Omental fat pad (tissue), 4 donors: ENCODE measurements around the gene ACOX1. TPM values are rescaled to one million over a fixed set of nuclear protein-coding genes. Genes with fewer than 3 reads are reported as not detected.

Experiments used
- ATAC-seq: fragments of 150-250 bp; one replicate; pipeline ENCODE4 v1.9.1; 2016; ENCODE audit warnings: mild to moderate bottlenecking, moderate library complexity; ENCODE audit not compliant: low FRiP score
- DNase-seq: peaks from one replicate; pipeline ENCODE4 v3.0.0-alpha.2; 2019; ENCODE audit warnings: low spot score
- total RNA-seq, 4 donors: library from RNA; depleted of rRNA; stranded (reverse); fragments of >200 nt; gene quantifications; one replicate each; pipeline ENCODE4 v1.1.0, GENCODE V29; 2016
- TF ChIP-seq, protein P1 (sequence below), 3 donors: fragments of 450-650 bp; IDR thresholded peaks; one replicate each; pipeline ENCODE4 v1.5.1; 2016 to 2017; ENCODE audit warnings: antibody characterized with exemption in 3 of 3, mild to moderate bottlenecking in 3 of 3, moderate library complexity in 2 of 3

ACOX1 gene
- total RNA-seq, 4 donors from 2014 or later, result 63.7 to 176 (median 123) TPM

- ATAC-seq, result no peak
- TF ChIP-seq, protein P1, sequence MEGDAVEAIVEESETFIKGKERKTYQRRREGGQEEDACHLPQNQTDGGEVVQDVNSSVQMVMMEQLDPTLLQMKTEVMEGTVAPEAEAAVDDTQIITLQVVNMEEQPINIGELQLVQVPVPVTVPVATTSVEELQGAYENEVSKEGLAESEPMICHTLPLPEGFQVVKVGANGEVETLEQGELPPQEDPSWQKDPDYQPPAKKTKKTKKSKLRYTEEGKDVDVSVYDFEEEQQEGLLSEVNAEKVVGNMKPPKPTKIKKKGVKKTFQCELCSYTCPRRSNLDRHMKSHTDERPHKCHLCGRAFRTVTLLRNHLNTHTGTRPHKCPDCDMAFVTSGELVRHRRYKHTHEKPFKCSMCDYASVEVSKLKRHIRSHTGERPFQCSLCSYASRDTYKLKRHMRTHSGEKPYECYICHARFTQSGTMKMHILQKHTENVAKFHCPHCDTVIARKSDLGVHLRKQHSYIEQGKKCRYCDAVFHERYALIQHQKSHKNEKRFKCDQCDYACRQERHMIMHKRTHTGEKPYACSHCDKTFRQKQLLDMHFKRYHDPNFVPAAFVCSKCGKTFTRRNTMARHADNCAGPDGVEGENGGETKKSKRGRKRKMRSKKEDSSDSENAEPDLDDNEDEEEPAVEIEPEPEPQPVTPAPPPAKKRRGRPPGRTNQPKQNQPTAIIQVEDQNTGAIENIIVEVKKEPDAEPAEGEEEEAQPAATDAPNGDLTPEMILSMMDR (IDR thresholded peaks at IDR 0.05), result no peak
- DNase-seq, result no peak
These were observed 61.6 kb downstream of the ACOX1 start for GRCh38 chr17:75917141-75917916.

GRCh38 chr17:75915268-75915667, 63.7 kb downstream of the ACOX1 start:
- no peak for DNase-seq
- TF ChIP-seq, protein P1 (IDR thresholded peaks at IDR 0.05), result no peak
- ATAC-seq, result no peak

- DNase-seq (no peak), ATAC-seq (no peak)
- TF ChIP-seq, protein P1 (IDR thresholded peaks at IDR 0.05), result no peak
These were observed 64.2 kb downstream of the ACOX1 start for GRCh38 chr17:75914643-75915267.

DNA sequence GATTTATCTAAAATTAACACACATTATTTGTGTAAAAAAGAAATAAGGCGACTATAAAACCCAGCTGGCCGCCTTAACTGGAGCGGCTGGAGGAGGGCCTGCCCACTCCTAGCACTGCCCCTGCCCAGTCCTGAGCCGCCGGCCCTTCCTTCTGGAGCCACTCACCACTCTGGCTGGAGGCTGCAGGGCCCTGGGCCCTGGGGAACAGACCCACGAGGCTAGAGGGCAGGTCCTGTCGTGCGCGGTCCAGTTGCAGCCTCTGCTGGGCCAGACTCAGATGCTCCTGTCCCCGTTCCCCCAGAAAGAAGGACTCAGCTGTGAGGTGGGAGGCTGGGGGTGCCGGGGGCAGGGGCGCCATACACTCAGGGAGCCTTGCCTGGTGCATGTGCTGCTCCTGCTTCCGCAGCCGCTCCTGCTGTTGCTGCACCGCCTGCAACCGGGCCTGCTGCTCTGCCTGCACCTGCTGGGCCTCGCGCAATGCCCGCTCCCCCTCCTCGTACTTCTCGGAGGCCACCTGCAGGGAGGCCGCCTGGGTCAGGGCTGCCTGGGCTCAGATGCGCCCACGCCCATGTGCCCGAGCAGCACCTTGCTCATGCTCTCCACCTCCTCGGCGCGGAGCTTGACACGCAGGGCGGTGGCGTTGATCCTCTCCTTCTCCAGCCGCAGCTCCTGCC, 65.3 kb downstream of the ACOX1 start:
- DNase-seq (no peak), ATAC-seq (no peak)
- TF ChIP-seq, protein P1 (IDR thresholded peaks at IDR 0.05), result no peak

DNA sequence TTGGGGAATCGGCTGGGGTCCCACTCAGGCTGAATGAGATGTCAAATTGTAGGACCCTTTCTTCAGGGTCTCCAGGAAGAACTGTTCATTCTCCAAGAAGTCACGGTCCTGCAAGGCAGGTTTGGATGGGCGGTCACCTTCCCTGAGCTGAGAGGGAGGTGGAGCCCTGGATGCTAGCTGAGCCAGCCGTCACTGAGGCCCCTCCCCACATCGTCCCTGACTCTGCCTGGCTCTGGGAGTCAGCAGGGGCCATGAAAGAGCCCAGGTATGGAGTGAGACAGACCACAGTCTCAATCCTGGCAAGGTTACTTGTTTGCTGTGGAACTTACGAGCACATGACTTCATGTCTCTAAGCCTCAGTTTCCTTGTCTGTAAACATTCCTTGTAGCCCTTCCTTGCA, 68.3 kb downstream of the ACOX1 start:
- DNase-seq, result no peak
- peak; percentile 49 for ATAC-seq

DNA sequence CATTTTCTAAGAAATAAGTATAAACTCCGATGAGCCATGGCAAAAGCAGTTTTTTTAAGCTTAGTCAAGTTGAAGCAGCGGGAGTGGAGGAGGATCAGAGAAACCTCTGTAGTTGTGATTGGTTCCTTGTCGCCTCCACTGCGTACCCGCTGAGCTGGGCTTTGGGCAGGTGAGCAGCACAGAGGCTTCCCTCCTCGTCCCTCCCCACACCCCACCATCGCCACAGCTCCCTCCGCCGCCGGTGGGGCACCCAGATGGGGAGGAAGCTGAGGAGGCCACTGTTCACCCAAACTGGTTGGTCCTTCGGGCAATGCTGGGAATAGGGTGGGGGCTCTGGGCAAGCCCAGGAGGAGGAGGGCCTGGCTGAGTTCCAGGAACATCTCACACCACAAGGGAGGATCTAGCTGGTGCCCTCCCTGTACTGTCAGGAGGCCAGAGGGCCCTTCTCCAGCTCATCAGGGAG, 69.1 kb downstream of the ACOX1 start:
- TF ChIP-seq, protein P1 (IDR thresholded peaks at IDR 0.05), result no peak
- peak; percentile 53 for DNase-seq
- ATAC-seq, result peak; percentile 90

More for the DNA sequence above, 68.3 kb downstream of the ACOX1 start:
- TF ChIP-seq, protein P1 (IDR thresholded peaks at IDR 0.05), result no peak
